OCI-M1 (cell line): ENCODE data around the gene RAI14.
"Not testable (repeated sequence)": the region's sequence is repeated elsewhere in the genome, so short reads cannot be mapped to it uniquely, and the experiment has no call there.

ENCODE experiments used
- DNase-seq: peaks from one replicate; lab custom pipeline; 2025; lab: John Stamatoyannopoulos, UW

Gene RAI14

GRCh38 chr5:34699155-34700077 lies 43.3 kb downstream of the RAI14 start:
- DNase-seq: peak; percentile 95

DNA sequence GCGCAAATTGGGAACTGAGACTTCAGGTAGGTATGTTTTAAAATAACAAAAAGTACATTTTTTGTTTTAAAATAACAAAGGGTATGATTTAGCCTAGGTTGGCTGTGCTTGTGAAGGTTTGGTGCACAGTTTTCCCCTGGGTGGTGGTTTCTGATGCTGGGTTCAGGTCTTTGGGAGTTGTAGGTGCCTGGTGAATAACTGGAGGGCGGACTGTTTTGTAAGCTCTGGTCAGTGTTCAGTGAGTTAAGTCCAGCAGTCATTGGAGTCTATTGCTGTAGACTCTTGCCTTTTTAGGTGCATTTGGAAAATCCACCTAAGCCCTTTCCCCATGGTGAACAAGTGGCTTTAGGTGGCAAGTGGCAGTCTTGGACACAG lies 43.9 kb downstream of the RAI14 start:
- no peak for DNase-seq

- DNase-seq: not testable (repeated sequence)
Measured at GRCh38 chr5:34701442-34701841, 45.3 kb downstream of the RAI14 start.

- DNase-seq: no peak
Measured at GRCh38 chr5:34703767-34704713, 47.9 kb downstream of the RAI14 start.

GRCh38 chr5:34706084-34706483 lies 50.0 kb downstream of the RAI14 start:
- no peak for DNase-seq

DNA sequence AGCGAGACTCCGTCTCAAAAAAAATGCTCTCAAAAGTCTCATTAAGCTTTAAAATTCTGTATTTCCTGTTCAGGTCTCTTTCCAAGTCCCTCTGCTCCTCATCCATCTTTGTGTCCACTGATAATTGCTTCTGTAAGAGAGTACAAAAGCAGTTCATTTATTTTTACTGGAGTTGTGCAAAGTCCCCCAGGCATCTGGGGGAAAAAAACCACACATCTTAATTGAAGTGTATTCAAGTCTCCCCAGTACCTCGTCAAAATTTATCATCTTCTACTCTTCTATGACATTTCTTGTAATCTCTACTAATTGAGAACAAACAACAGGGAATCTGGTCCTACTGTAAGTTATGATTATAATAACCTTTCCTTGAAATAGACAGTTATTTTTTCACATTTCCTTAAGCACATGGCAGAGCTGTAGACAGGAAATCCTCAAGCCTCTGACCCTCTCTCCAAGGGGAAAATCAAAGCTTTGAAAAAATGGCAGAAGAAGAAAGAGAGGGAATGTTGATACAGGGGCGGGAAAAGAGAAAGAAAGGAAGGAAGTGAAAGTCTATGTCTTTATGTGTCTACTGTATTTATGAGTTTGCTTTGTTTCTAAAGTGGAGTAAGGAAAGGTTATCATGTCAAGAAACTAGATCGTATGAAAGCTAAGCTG lies 51.5 kb downstream of the RAI14 start:
- no peak for DNase-seq

DNA sequence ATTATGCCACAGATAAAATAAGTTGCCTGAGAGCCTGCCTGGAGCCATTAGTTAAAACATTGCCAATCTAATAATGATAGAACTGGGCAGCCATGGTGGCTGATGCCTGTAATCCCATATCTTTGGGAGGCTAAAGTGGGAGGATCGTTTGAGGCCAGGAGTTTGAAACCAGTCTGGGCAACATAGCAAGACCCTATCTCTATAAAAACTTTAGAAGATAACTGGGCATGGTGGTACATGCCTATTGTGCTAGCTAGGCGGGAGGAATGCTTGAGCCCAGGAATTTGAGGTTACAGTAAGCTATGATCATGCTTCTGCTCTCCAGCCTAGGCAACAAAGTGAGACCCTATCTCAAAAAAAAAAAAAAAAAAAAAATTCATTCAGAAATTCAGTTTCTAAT lies 52.6 kb downstream of the RAI14 start:
- no peak for DNase-seq

DNA sequence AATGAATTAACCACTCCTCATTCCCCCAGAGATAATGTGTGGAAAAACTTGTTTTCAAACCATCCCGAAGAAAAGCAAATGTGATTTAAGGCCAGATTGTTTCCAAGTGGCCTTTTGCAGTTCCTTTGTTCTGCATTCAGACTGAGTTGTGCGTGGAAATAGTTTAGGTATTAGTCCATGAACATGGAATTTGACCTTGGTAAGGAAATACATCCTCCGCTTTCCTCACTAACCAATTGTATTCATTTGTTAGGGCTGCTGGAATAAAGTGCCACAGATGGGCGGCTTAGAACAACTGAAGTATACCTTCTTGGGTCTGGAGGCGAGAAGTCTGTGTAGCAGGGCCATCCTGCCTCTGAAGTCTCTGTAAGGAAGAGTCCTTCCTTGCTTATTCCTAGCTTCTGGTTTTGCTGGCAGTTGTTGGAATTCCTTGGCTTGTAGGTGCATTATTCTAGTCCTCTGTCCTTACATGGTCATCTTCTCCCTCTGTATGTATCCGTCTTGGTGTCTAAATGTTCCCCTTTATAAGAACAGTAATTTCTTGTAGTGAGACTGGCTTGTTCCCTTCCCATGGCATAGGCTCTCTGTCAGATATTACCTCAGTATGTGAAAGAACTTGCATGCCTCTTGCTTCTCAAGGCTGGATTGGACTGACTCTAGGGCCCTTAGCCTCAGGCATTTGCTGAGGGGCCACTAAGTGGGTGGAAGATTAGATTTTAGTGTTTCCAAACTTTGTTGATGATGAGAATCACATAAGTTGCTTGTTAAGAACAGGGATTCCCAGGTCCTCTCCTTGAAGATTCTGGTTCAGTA lies 53.9 kb downstream of the RAI14 start:
- no peak for DNase-seq

DNA sequence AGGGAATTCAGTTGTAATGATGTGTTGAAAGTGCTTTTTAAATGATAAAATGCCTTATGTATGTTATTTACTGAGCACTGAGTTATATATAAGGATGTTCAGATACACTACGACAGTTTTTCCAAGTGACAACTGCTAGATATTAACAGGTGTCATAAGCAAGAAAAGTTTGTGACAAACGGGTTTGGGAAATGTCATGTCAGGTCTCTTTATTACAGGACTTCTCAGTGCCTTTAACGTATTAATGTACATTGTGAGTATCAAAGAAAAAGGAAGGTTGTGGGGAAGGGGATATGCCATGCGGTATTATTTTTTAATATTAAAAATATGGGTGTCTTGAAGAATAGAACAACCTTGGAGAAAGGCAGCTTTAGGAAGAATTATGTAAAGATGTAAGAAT lies 56.4 kb downstream of the RAI14 start:
- no peak for DNase-seq

- no peak for DNase-seq
Measured at GRCh38 chr5:34715711-34716110, 59.6 kb downstream of the RAI14 start.

DNA sequence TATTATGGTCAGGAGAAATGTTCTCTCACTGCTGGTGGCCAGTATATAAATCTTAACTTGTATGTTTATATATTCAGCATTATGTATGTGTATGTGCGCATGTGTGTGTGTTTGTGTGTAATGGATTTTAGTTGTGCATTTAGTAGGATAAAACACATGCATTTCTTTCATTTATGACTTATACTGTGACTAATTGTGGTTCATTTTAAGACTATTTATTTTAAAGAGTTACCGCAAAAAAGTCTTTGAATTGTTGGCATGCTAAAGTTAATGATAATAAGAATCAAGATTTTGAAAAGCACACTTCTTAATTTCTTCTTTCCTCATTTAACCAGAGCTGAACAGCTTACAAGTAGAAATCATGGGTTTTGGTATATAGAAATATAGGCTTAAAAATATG lies 60.9 kb downstream of the RAI14 start:
- DNase-seq: no peak

- DNase-seq: no peak
Measured at GRCh38 chr5:34717426-34718327, 61.5 kb downstream of the RAI14 start.

GRCh38 chr5:34718516-34718915 lies 62.4 kb downstream of the RAI14 start:
- no peak for DNase-seq

GRCh38 chr5:34719029-34719428 lies 62.9 kb downstream of the RAI14 start:
- DNase-seq: no peak

DNA sequence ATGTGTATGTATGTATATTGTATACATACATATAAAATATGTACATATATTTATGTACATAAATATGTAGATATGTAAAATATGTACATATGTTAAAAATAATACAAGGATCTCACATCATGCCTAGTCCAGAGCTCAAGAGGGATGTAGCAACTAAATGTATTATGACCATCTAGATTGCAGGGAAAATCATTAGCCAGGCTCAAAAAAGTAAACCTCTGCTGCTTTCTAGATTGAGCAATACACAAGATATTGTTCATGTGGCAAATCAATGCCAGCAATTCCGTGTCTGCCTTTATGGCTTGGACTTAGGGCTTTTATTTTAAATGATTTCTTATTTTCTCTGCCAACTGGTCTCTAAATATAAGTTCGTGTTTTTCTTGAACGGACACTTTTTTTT lies 65.2 kb downstream of the RAI14 start:
- DNase-seq: no peak

- no peak for DNase-seq
Measured at GRCh38 chr5:34722183-34722582, 66.1 kb downstream of the RAI14 start.

- no peak for DNase-seq
Measured at GRCh38 chr5:34724741-34725140, 68.6 kb downstream of the RAI14 start.

- not testable (repeated sequence) for DNase-seq
Measured at GRCh38 chr5:34727166-34727749, 71.1 kb downstream of the RAI14 start.

DNA sequence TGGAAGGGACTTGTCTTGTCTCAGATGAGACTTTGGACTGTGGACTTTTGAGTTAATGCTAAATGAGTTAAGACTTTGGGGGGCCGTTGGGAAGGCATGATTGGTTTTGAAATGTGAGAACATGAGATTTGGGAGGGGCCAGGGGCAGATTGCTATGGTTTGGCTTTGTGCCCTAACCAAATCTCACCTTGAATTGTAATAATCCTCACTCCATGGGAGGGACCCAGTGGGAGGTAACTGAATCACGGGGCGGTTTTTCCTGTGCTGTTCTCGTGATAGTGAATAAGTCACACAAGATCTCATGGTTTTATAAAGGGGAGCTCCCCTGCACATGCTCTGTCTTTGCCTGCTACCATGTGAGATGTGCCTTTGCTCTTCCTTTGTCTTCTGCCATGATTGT lies 72.1 kb downstream of the RAI14 start:
- DNase-seq: no peak
